Liver (tissue), 9 donors: ENCODE data around the gene LCE2D. TPM values are rescaled to one million over a fixed set of nuclear protein-coding genes. Genes with fewer than 3 reads are reported as not detected.

Source experiments
- DNase-seq: peaks from one replicate; pipeline ENCODE4 v3.0.0-alpha.2; 2017; ENCODE audit warnings: low spot score
- H3K27ac ChIP-seq, 2 donors: one replicate each; pipeline ENCODE4 v1.7.0; 2013; ENCODE audit warnings: inconsistent platforms in 2 of 2, low read length in 2 of 2, control low read depth in 1 of 2, low read depth in 1 of 2, mild to moderate bottlenecking in 1 of 2
- H3K27me3 ChIP-seq, 4 donors: one replicate each; pipeline versions ENCODE4 v1.6.1 to v1.7.0; 2013; ENCODE audit warnings: low read length in 3 of 4, inconsistent platforms in 1 of 4, mild to moderate bottlenecking in 1 of 4, moderate library complexity in 1 of 4; ENCODE audit not compliant: control insufficient read depth in 4 of 4, insufficient read depth in 4 of 4
- H3K36me3 ChIP-seq, 4 donors: one replicate each; pipeline versions ENCODE4 v1.6.1 to v1.7.0; 2013; ENCODE audit warnings: low read length in 3 of 4, mild to moderate bottlenecking in 3 of 4, low read depth in 1 of 4, moderate library complexity in 1 of 4; ENCODE audit not compliant: control insufficient read depth in 4 of 4, insufficient read depth in 3 of 4
- H3K4me1 ChIP-seq, 4 donors: one replicate each; pipeline versions ENCODE4 v1.6.1 to v1.7.0; 2013; ENCODE audit warnings: low read length in 3 of 4, mild to moderate bottlenecking in 3 of 4, moderate library complexity in 1 of 4; ENCODE audit not compliant: control insufficient read depth in 4 of 4, insufficient read depth in 4 of 4
- H3K4me3 ChIP-seq, 3 donors: one replicate each; pipeline versions ENCODE4 v1.6.1 to v1.7.0; 2013; ENCODE audit warnings: low read length in 3 of 3, control low read depth in 1 of 3, low read depth in 1 of 3, mild to moderate bottlenecking in 1 of 3
- H3K9ac ChIP-seq, 2 donors: one replicate each; pipeline ENCODE4 v1.7.0; 2013; ENCODE audit warnings: low read length in 2 of 2, mild to moderate bottlenecking in 2 of 2, moderate library complexity in 2 of 2, control low read depth in 1 of 2, low read depth in 1 of 2
- H3K9me3 ChIP-seq, 4 donors: one replicate each; pipeline versions ENCODE4 v1.6.1 to v1.7.0; 2013; ENCODE audit warnings: low read length in 3 of 4; ENCODE audit not compliant: control insufficient read depth in 4 of 4
- EGR1 ChIP-seq, 2 donors: IDR thresholded peaks; 2 replicates each; pipeline ENCODE4 v1.6.1; 2016 to 2018; ENCODE audit warnings: antibody characterized with exemption in 2 of 2, low read depth in 2 of 2
- FOXA1 ChIP-seq: IDR thresholded peaks from 2 replicates; pipeline ENCODE4 v1.6.1; 2016; ENCODE audit warnings: antibody characterized with exemption
- FOXA2 ChIP-seq: IDR thresholded peaks from 2 replicates; pipeline ENCODE4 v1.6.1; 2016; ENCODE audit warnings: antibody characterized with exemption
- HNF4A ChIP-seq, 2 donors: conservative IDR thresholded peaks; 2 replicates each; pipeline ENCODE4 v1.6.1; 2016; ENCODE audit warnings: antibody characterized with exemption in 2 of 2, mild to moderate bottlenecking in 2 of 2
- HNF4G ChIP-seq: IDR thresholded peaks from 2 replicates; pipeline ENCODE4 v1.6.1; 2016; ENCODE audit warnings: antibody characterized with exemption
- JUND ChIP-seq, 2 donors: IDR thresholded peaks; 2 replicates each; pipeline ENCODE4 v1.6.1; 2016; ENCODE audit warnings: antibody characterized with exemption in 2 of 2
- RAD21 ChIP-seq, 2 donors: IDR thresholded peaks; 2 replicates each; pipeline ENCODE4 v1.6.1; 2016; ENCODE audit warnings: antibody characterized with exemption in 2 of 2, mild to moderate bottlenecking in 2 of 2
- RXRA ChIP-seq, 2 donors: IDR thresholded peaks; 2 replicates each; pipeline ENCODE4 v1.6.1; 2017 to 2018; ENCODE audit warnings: antibody characterized with exemption in 2 of 2, mild to moderate bottlenecking in 1 of 2
- SP1 ChIP-seq: IDR thresholded peaks from 2 replicates; pipeline ENCODE4 v1.6.1; 2018; ENCODE audit warnings: antibody characterized with exemption, mild to moderate bottlenecking
- TAF1 ChIP-seq: conservative IDR thresholded peaks from 2 replicates; pipeline ENCODE4 v1.6.1; 2016; ENCODE audit warnings: antibody characterized with exemption, mild to moderate bottlenecking
- YY1 ChIP-seq: IDR thresholded peaks from 2 replicates; pipeline ENCODE4 v1.6.1; 2016; ENCODE audit warnings: antibody characterized with exemption, mild to moderate bottlenecking
- WGBS: extraction: QIAGEN DNeasy Blood & Tissue Kit; methylation state at CpG from one replicate; pipeline ENCODE4 v1.1.7; 2013; 5-methylcytosine and 5-hydroxymethylcytosine counted together
- polyA plus RNA-seq, 2 donors: library from polyadenylated mRNA; stranded (reverse) in 1 of 2; unstranded in 1 of 2; fragments of 200-250 nt in 1 of 2; fragments of >200 nt in 1 of 2; fragmentation: Nextera tagmentation in 1 of 2; extraction: Ambion mirVana in 1 of 2; gene quantifications; one replicate each; pipeline versions ENCODE4 v1.2.1 to v1.2.3, GENCODE V29; 2013 to 2015
- total RNA-seq, 2 donors: library from RNA; depleted of rRNA; stranded (reverse); fragments of >200 nt; gene quantifications; one replicate each; pipeline ENCODE4 v1.2.3, GENCODE V29; 2014
- TF ChIP-seq, protein P1 (sequence below): IDR thresholded peaks from 2 replicates; pipeline ENCODE4 v1.6.1; 2016; ENCODE audit warnings: antibody characterized with exemption
- TF ChIP-seq, protein P2 (sequence below): IDR thresholded peaks from 2 replicates; pipeline ENCODE4 v1.6.1; 2016; ENCODE audit warnings: antibody characterized with exemption
- donor health status: healthy.
- donor health status: healthy.
- donor health status: healthy.
- donor health status: healthy.
- donor health status: healthy.

LCE2D gene
- total and polyA plus RNA-seq, 4 donors: not detected

DNA sequence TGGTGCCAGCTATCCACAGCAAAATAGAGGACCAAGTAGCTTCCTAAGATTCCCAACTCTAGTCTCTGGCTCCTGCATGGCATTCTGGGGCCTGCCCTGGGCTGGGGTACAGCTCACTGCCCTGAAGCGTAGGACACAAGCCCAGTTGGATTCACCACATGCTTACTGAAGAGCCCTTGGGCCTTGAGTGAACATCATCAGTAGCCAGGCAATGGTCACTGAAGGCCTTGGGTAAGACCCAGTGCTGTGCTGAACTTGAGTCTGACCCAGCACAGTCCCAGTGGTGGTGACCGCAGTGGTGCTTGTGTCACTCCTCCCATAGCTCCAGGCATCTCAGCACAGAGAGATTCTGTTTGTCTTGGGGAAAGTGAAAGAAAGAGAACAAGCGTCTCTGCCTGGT is 32.6 kb upstream of the LCE2D start:
- no peak for TF ChIP-seq SP1

DNA sequence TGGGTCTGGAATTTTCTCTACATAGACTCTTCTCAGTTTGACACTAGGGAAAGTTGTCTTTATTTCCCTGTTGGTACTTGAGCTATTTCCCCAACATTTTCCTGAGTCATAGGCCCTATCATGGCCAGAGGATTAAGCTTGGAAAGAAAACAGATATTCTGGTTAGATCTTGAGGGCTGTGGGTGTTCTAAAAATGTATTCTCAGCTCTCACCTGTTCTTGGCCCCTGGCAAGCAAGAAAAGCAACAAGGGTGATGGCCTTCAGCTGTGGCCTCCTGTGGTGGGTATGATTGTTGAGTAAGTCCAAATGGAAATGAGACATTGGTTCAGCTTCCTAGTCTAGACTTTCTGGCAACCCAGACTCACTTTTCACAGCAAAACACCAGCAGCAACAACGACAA is 22.8 kb upstream of the LCE2D start:
- no peak overlapping the region for H3K4me3 ChIP-seq
- H3K27me3 ChIP-seq: no peaks in the 10 kb centered on the region
- no peak for DNase-seq
- 75% methylated on average over 1 of the region's 1 CpG for WGBS
- no peak overlapping the region for H3K9ac ChIP-seq
- no peak overlapping the region for H3K27ac ChIP-seq
- H3K36me3 ChIP-seq: no peaks in the 10 kb centered on the region
- no peaks in the 10 kb centered on the region for H3K4me1 ChIP-seq
- H3K9me3 ChIP-seq: peaks cover 0 to 4% (median 1%) of the 10 kb centered on the region in 4 donors
- no peak for TF ChIP-seq HNF4A (conservative IDR thresholded peaks at IDR 0.05)
- TF ChIP-seq JUND (IDR thresholded peaks at IDR 0.05): no peak
- TF ChIP-seq TAF1: no peak

More for the DNA sequence above, 32.6 kb upstream of the LCE2D start:
- no peaks in the 10 kb centered on the region for H3K9me3 ChIP-seq
- no peak for DNase-seq
- H3K36me3 ChIP-seq: no peaks in the 10 kb centered on the region
- H3K9ac ChIP-seq: no peak overlapping the region
- H3K4me1 ChIP-seq: no peaks in the 10 kb centered on the region
- H3K27me3 ChIP-seq: no peaks in the 10 kb centered on the region
- no peak overlapping the region for H3K4me3 ChIP-seq
- H3K27ac ChIP-seq: no peak overlapping the region
- WGBS: 90% methylated on average over 3 of the region's 3 CpGs

DNA sequence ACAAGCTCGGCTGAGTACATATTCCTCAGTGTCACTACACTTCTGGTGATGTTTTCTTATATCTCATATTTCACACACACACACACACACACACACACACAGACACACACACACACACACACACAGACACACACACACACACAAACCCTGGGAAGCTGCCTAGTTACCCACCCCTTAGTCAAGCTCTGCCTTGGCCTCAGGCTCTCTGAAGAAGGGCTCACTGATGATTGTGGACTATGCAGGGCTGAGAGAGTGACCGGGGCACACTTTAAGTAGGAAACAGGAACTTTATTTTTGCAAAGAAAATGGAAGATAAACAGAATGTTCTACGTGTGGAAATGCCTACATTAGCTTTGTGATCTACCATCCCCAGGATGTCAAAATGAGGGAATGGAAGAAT is 19.2 kb upstream of the LCE2D start:
- H3K27me3 ChIP-seq: no peaks in the 10 kb centered on the region
- DNase-seq: no peak
- peaks cover 0 to 3% (median 0%) of the 10 kb centered on the region in 4 donors for H3K9me3 ChIP-seq
- H3K27ac ChIP-seq: no peak overlapping the region
- H3K4me1 ChIP-seq: no peaks in the 10 kb centered on the region
- no peaks in the 10 kb centered on the region for H3K36me3 ChIP-seq
- H3K9ac ChIP-seq: no peak overlapping the region
- H3K4me3 ChIP-seq: no peak overlapping the region
- WGBS: 65% methylated on average over 3 of the region's 3 CpGs
- no peak for TF ChIP-seq RAD21 (IDR thresholded peaks at IDR 0.05)
- TF ChIP-seq, protein P1, sequence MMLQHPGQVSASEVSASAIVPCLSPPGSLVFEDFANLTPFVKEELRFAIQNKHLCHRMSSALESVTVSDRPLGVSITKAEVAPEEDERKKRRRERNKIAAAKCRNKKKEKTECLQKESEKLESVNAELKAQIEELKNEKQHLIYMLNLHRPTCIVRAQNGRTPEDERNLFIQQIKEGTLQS: no peak
- TF ChIP-seq HNF4G: no peak

DNA sequence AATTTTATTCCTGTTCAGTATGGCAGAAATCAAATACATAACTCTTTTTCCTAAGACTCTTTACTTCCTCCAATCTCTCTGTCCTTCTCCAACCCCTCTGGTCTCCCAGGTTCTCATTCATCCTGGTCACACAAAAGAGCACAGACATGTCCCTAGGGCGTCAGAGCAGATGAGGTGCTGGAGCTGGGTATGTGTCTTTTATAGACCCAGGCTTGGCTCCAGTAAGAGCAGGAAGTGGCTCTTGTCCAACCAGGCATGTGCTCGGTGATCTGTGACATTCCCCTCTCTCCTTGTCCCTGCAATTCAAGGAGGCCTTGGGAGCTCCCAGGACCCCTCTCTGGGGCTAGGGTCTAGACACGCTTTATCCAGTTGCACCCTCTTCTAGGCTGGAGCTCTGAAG is 18.0 kb upstream of the LCE2D start:
- DNase-seq: no peak
- H3K27me3 ChIP-seq: no peaks in the 10 kb centered on the region
- no peak for TF ChIP-seq YY1
- no peak for TF ChIP-seq HNF4A (conservative IDR thresholded peaks at IDR 0.05)
- TF ChIP-seq EGR1 (IDR thresholded peaks at IDR 0.05; ENCODE audit: low read depth in 2 of 2): no peak
- TF ChIP-seq FOXA2: no peak
- TF ChIP-seq, protein P2, sequence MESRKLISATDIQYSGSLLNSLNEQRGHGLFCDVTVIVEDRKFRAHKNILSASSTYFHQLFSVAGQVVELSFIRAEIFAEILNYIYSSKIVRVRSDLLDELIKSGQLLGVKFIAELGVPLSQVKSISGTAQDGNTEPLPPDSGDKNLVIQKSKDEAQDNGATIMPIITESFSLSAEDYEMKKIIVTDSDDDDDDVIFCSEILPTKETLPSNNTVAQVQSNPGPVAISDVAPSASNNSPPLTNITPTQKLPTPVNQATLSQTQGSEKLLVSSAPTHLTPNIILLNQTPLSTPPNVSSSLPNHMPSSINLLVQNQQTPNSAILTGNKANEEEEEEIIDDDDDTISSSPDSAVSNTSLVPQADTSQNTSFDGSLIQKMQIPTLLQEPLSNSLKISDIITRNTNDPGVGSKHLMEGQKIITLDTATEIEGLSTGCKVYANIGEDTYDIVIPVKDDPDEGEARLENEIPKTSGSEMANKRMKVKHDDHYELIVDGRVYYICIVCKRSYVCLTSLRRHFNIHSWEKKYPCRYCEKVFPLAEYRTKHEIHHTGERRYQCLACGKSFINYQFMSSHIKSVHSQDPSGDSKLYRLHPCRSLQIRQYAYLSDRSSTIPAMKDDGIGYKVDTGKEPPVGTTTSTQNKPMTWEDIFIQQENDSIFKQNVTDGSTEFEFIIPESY: no peak
- no peak for TF ChIP-seq SP1
- no peak for TF ChIP-seq FOXA1
- TF ChIP-seq RXRA (IDR thresholded peaks at IDR 0.05): no peak
- no peak for TF ChIP-seq RAD21 (IDR thresholded peaks at IDR 0.05)
- no peaks in the 10 kb centered on the region for H3K36me3 ChIP-seq
- no peaks in the 10 kb centered on the region for H3K4me1 ChIP-seq
- no peak overlapping the region for H3K4me3 ChIP-seq
- no peaks in the 10 kb centered on the region for H3K9me3 ChIP-seq
- 59% methylated on average over 3 of the region's 3 CpGs for whole genome bisulfite sequencing
- H3K27ac ChIP-seq: no peak overlapping the region
- no peak overlapping the region for H3K9ac ChIP-seq
